ENCODE results near the gene CPSF3. TPM values are rescaled to one million over a fixed set of nuclear protein-coding genes. Genes with fewer than 3 reads are reported as not detected.

CPSF3 gene
- total and polyA plus RNA-seq, 2 experiments from 2014 or later: 39.6 to 40.3 TPM

DNA sequence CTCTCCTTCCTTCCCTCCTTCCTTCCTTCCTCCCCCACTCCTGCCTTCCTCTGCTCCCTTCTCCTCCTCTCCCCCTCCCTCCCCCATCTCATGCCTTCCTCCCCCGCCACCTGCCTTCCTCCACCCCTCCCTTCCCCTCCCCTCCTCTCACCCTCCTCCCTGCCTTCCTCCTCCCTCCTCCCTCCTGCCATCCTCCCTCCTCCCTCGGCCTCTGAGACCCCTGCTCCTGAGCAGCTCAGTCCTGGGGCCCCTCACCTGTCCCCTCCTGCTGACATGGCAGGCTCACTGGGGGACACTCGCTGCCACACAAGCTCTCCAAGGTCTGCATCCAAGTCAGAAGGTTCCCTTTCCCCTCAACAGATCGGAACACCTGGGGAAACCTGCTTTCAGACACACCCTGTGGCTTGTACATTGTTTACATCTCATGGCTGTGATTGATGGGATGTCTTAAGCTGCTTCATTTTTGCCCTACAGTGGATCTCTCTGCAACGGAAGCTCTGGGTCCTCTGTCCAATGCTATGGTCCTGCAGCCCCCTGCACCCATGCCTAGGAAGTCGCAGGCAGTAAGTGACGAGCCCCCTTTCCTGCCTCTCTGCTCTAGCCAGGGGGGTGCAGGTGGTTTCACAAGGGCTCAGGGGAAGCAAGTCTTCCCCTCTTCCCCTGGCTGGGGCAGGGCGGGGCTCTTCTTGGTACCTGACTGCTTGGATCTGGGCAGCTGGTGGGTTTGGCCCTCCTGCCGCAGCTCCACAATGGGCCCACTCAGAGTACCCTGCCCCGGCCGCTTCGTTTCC, 23.0 kb upstream of the CPSF3 start:
- Histone ChIP-seq H3F3A (ENCODE audit: insufficient read depth) (peaks cover 44% of the 10 kb centered on the region), H3K4me1 (ENCODE audit: insufficient read depth) (peaks cover 12% of the 10 kb centered on the region; the same call in 1 of the 2 replicates), H3K27me3 (replicated peaks; ENCODE audit: insufficient read depth) (no peaks in the 10 kb centered on the region), H3K9ac (no peak overlapping the region), H3K4me3 (no peak overlapping the region), H3K79me2 (ENCODE audit: insufficient read depth) (0 out of 2 replicates have a peak, but pooled peaks cover 10% of the 10 kb centered on the region), H3K36me3 (ENCODE audit: low read depth) (peaks cover 44% of the 10 kb centered on the region), H3K4me2 (ENCODE audit: unreplicated experiment) (no peak overlapping the region), H3K9me2 (ENCODE audit: insufficient read depth) (no peaks in the 10 kb centered on the region), H4K20me1 (ENCODE audit: insufficient read depth) (no peaks in the 10 kb centered on the region), H3K27ac (no peak overlapping the region), H2AFZ (no peak overlapping the region), H3K9me3 (ENCODE audit: low read depth) (no peaks in the 10 kb centered on the region)
- no peak for DNase-seq
- WGBS, 2 experiments (ENCODE audit: low coverage in 1 of 2, low lambda C conversion rate in 2 of 2, missing lambda C conversion rate in 2 of 2): 85 to 86% methylated on average over 11 to 12 of the region's 12 CpGs
- TF ChIP-seq EZH2phosphoT487 (IDR thresholded peaks at IDR 0.05; ENCODE audit: insufficient read depth, low read depth): no peak
- no peak for TF ChIP-seq EZH2 (IDR thresholded peaks at IDR 0.05; ENCODE audit: insufficient read depth, poor library complexity, severe bottlenecking)
- in situ Hi-C loops (cut with MboI): no loop called here

DNA sequence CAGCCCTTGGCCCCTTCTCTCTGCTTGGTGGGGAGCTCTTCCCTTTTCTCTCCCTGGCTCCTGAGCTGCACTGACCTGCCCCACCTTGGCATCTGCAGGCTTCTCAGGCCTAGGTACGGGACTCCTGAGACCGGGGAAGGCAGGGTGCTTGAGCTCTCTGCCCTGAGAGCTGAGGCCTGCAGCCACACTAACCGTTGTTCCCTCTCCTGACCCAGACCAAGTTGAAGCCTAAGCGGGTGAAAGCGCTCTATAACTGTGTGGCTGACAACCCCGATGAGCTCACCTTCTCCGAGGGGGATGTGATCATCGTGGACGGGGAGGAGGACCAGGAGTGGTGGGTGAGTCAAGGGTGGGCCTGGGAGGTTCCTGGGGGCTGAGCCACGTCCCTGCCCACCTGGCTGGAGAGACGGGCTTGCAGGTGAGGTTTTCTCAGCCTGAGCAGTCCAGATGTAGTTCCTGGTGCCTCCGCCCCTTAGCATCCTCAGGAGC, 22.4 kb upstream of the CPSF3 start:
- Histone ChIP-seq H3K9ac (no peak overlapping the region), H3K4me1 (ENCODE audit: insufficient read depth) (peaks cover 12% of the 10 kb centered on the region; the same call in 1 of the 2 replicates), H3K27ac (no peak overlapping the region), H4K20me1 (ENCODE audit: insufficient read depth) (no peaks in the 10 kb centered on the region), H3K27me3 (replicated peaks; ENCODE audit: insufficient read depth) (no peaks in the 10 kb centered on the region), H3K36me3 (ENCODE audit: low read depth) (peaks cover 42% of the 10 kb centered on the region), H3K4me3 (no peak overlapping the region), H3K9me3 (ENCODE audit: low read depth) (no peaks in the 10 kb centered on the region), H3K4me2 (ENCODE audit: unreplicated experiment) (no peak overlapping the region), H2AFZ (no peak overlapping the region), H3K79me2 (ENCODE audit: insufficient read depth) (0 out of 2 replicates have a peak, but pooled peaks cover 10% of the 10 kb centered on the region), H3K9me2 (ENCODE audit: insufficient read depth) (no peaks in the 10 kb centered on the region), H3F3A (ENCODE audit: insufficient read depth) (peaks cover 48% of the 10 kb centered on the region)
- in situ Hi-C loops (cut with MboI): no loop called here
- WGBS, 2 experiments (ENCODE audit: low coverage in 1 of 2, low lambda C conversion rate in 2 of 2, missing lambda C conversion rate in 2 of 2): 84 to 87% methylated on average over 12 of the region's 12 CpGs
- DNase-seq: no peak
- TF ChIP-seq EZH2phosphoT487 (IDR thresholded peaks at IDR 0.05; ENCODE audit: insufficient read depth, low read depth): no peak

DNA sequence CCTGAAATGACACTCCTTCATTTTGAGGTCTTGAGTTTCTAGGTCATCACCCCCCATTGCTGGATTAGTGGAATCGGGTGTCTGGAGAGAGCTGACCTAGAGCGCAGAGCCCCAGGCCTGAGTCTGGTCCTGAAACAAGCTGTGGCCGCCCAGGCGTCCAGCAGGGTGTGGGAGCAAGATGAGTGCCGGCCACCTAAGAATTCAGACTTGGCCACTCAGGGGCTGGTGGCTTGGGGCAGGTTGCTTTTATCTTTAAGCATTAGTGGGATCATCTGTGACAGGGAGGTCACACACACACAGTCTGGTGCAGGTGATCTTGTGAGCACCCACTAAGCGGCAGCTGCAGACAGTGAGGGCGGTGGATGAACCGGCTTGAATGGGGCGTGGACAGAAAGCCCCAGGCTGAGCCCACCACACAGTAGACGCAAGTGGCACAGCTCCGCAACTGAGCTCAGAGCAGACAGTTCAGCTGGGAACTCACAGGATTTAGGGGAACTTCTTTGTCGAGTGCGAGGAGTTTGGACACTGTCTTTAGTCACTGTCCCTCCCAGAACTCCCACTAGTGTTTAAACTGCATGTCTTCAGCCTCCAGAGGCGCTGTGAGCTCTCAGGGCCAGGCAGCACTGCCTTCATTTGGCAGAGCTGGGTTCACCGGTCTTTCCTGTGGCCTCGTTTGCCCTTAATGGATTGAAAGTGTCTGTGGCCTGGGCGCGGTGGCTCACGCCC, 21.6 kb upstream of the CPSF3 start:
- no peak overlapping the region for H3K4me2 ChIP-seq (ENCODE audit: unreplicated experiment)
- in situ Hi-C loops (cut with MboI): no loop called here
- H2AFZ ChIP-seq: no peak overlapping the region
- no peaks in the 10 kb centered on the region for H4K20me1 ChIP-seq (ENCODE audit: insufficient read depth)
- no peaks in the 10 kb centered on the region for H3K9me2 ChIP-seq (ENCODE audit: insufficient read depth)
- no peak overlapping the region for H3K4me3 ChIP-seq
- no peaks in the 10 kb centered on the region for H3K9me3 ChIP-seq (ENCODE audit: low read depth)
- peaks cover 12% of the 10 kb centered on the region; the same call in 1 of the 2 replicates for H3K4me1 ChIP-seq (ENCODE audit: insufficient read depth)
- 91% methylated on average over 19 of the region's 19 CpGs for WGBS, 2 experiments (ENCODE audit: low coverage in 1 of 2, low lambda C conversion rate in 2 of 2, missing lambda C conversion rate in 2 of 2)
- DNase-seq: no peak
- peaks cover 48% of the 10 kb centered on the region for H3F3A ChIP-seq (ENCODE audit: insufficient read depth)
- no peak for TF ChIP-seq EZH2phosphoT487 (IDR thresholded peaks at IDR 0.05; ENCODE audit: insufficient read depth, low read depth)
- no peak for TF ChIP-seq EZH2 (IDR thresholded peaks at IDR 0.05; ENCODE audit: insufficient read depth, poor library complexity, severe bottlenecking)
- 0 out of 2 replicates have a peak, but pooled peaks cover 10% of the 10 kb centered on the region for H3K79me2 ChIP-seq (ENCODE audit: insufficient read depth)
- H3K27me3 ChIP-seq (replicated peaks; ENCODE audit: insufficient read depth): no peaks in the 10 kb centered on the region
- peaks cover 37% of the 10 kb centered on the region for H3K36me3 ChIP-seq (ENCODE audit: low read depth)
- no peak overlapping the region for H3K27ac ChIP-seq
- no peak overlapping the region for H3K9ac ChIP-seq

DNA sequence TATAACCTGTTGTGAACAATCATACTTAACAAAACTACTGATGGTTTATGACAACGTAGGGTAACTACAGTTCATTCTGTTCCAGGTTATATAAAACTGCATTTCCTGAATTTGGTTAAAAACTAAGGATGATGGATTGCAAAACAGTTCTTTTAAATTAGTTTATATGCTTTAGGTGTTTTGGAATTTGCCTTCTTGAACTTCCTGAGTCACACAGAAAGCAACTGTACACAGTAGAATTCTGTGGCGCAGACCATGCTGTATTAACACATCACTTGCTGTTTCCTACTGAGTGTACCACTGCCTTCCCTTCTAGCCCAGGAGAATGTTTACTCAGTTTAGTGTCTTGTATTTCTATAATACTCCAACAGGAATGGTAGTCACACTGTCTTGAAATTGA, 19.5 kb upstream of the CPSF3 start:
- no peaks in the 10 kb centered on the region for H3K9me3 ChIP-seq (ENCODE audit: low read depth)
- H3K4me2 ChIP-seq (ENCODE audit: unreplicated experiment): no peak overlapping the region
- in situ Hi-C loops (cut with MboI): no loop called here
- no peaks in the 10 kb centered on the region for H3K27me3 ChIP-seq (replicated peaks; ENCODE audit: insufficient read depth)
- H3F3A ChIP-seq (ENCODE audit: insufficient read depth): peaks cover 56% of the 10 kb centered on the region
- H3K27ac ChIP-seq: 0 out of 2 replicates have a peak overlapping the region, but pooled peaks have one; percentile 10
- no peak overlapping the region for H3K4me3 ChIP-seq
- peak; percentile 66 for DNase-seq
- peaks cover 12% of the 10 kb centered on the region; the same call in 1 of the 2 replicates for H3K4me1 ChIP-seq (ENCODE audit: insufficient read depth)
- no peak overlapping the region for H3K9ac ChIP-seq
- no peaks in the 10 kb centered on the region for H3K9me2 ChIP-seq (ENCODE audit: insufficient read depth)
- H3K36me3 ChIP-seq (ENCODE audit: low read depth): peaks cover 40% of the 10 kb centered on the region
- WGBS, 2 experiments (ENCODE audit: low coverage in 1 of 2, low lambda C conversion rate in 2 of 2, missing lambda C conversion rate in 2 of 2): 56 to 61% methylated on average over 2 of the region's 2 CpGs
- peaks cover 21% of the 10 kb centered on the region; the same call in 1 of the 2 replicates for H3K79me2 ChIP-seq (ENCODE audit: insufficient read depth)
- TF ChIP-seq EZH2phosphoT487 (IDR thresholded peaks at IDR 0.05; ENCODE audit: insufficient read depth, low read depth) (no peak), EZH2 (IDR thresholded peaks at IDR 0.05; ENCODE audit: insufficient read depth, poor library complexity, severe bottlenecking) (no peak)
- H4K20me1 ChIP-seq (ENCODE audit: insufficient read depth): no peaks in the 10 kb centered on the region
- no peak overlapping the region for H2AFZ ChIP-seq

All from GM23248 (cell line).